A673 (cell line): ENCODE data around the gene EMC6.

ENCODE experiments used
- EZH2 ChIP-seq: fragments of 200-600 bp; sonication (generic); IDR thresholded peaks from 2 replicates; pipeline ENCODE4 v1.6.1; 2017; ENCODE audit warnings: borderline replicate concordance, low read depth, mild to moderate bottlenecking, mixed read lengths, antibody characterized with exemption, low read length; ENCODE audit not compliant: poor library complexity, severe bottlenecking
- TF ChIP-seq, protein P1 (sequence below): fragments of 300-800, 200-600 bp; sonication (generic); conservative IDR thresholded peaks from 2 replicates; pipeline ENCODE4 v1.5.1; 2017; ENCODE audit warnings: low read depth, mild to moderate bottlenecking, antibody characterized with exemption, low read length, moderate library complexity, mixed read lengths

DNA sequence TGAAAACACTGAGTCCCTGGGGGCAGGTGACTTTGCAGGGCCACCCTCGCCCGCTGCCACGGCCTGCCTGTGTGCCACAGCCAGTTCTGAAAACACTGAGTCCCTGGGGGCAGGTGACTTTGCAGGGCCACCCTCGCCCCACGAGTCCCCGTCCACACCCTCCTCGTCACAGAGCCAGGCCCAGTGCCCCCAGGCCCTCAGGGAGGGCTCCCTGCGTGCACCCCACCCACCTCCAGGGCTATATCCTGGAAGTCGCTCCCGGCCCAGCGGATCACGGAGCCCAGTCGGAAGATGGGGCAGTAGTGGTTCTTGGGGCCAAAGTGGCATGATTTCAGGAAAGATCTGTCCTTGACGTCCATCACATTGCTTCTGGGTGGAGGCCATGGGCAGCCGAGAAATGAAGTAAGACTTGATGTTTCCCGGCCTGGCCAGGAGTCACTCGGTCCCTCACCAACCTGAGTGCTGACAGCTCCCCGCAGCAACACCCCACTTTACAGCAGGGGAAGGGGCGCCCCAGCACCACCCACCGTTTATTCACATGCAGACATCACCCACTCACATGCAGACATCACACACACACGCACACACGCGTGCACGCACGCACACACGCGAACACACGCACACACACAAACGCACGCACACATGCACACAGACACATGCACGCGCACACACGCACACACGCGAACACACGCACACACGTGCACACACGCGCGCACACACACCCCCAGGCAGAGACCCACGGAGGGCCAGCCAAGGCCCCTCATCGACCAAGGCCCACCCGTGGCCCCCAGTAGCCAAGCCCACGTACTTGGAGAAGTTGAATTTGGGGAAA is 20.9 kb downstream of the EMC6 start:
- TF ChIP-seq, protein P1, sequence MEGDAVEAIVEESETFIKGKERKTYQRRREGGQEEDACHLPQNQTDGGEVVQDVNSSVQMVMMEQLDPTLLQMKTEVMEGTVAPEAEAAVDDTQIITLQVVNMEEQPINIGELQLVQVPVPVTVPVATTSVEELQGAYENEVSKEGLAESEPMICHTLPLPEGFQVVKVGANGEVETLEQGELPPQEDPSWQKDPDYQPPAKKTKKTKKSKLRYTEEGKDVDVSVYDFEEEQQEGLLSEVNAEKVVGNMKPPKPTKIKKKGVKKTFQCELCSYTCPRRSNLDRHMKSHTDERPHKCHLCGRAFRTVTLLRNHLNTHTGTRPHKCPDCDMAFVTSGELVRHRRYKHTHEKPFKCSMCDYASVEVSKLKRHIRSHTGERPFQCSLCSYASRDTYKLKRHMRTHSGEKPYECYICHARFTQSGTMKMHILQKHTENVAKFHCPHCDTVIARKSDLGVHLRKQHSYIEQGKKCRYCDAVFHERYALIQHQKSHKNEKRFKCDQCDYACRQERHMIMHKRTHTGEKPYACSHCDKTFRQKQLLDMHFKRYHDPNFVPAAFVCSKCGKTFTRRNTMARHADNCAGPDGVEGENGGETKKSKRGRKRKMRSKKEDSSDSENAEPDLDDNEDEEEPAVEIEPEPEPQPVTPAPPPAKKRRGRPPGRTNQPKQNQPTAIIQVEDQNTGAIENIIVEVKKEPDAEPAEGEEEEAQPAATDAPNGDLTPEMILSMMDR: no peak
- no peak for TF ChIP-seq EZH2
